GM12891 (cell line): ENCODE measurements around the gene RPLP1. TPM values are rescaled to one million over a fixed set of nuclear protein-coding genes. Genes with fewer than 3 reads are reported as not detected.

Source experiments
- DNase-seq: peaks from one replicate; pipeline ENCODE4 v3.0.0; 2011; ENCODE audit warnings: low spot score; ENCODE audit not compliant: insufficient read length
- FAIRE-seq: peaks from 2 replicates; lab custom pipeline; 2011; peaks lifted over from hg19 to GRCh38; lab: Jason Lieb, UNC
- PAX5 ChIP-seq: IDR thresholded peaks from 2 replicates; pipeline ENCODE4 v1.6.1; 2011; ENCODE audit warnings: low read length, moderate library complexity, mild to moderate bottlenecking; ENCODE audit not compliant: insufficient read depth, severe bottlenecking
- POLR2A ChIP-seq: IDR thresholded peaks from 2 replicates; pipeline ENCODE4 v1.6.1; 2011; ENCODE audit warnings: low read depth, low read length, control low read depth
- POLR2AphosphoS5 ChIP-seq: IDR thresholded peaks from 2 replicates; pipeline ENCODE4 v1.6.1; 2011; ENCODE audit warnings: low read depth, low read length, control low read depth
- POU2F2 ChIP-seq: IDR thresholded peaks from 2 replicates; pipeline ENCODE4 v1.6.1; 2011; ENCODE audit warnings: low read depth, mild to moderate bottlenecking, control low read depth, low read length, moderate library complexity
- SPI1 ChIP-seq: IDR thresholded peaks from 2 replicates; pipeline ENCODE4 v1.6.1; 2011; ENCODE audit warnings: low read depth, low read length, control low read depth
- TAF1 ChIP-seq: IDR thresholded peaks from 2 replicates; pipeline ENCODE4 v1.6.1; 2011; ENCODE audit warnings: low read depth, low read length, control low read depth
- polyA plus RNA-seq: library from polyadenylated mRNA; unstranded; fragments of >200 nt; gene quantifications from one replicate; pipeline ENCODE4 v1.2.1, GENCODE V29; 2012; ENCODE audit warnings: low read depth, missing spikeins, inconsistent platforms; ENCODE audit not compliant: missing spikeins

RPLP1 gene
- polyA plus RNA-seq, result 2,870 TPM

- FAIRE-seq (peak; percentile 83), DNase-seq (peak; percentile 75)
- peak; percentile 100 for TF ChIP-seq TAF1
- TF ChIP-seq POLR2A, result peak; percentile 99
- TF ChIP-seq PAX5, result peak; percentile 12
- TF ChIP-seq POU2F2, result peak; percentile 92
- TF ChIP-seq SPI1, result 0 out of 2 replicates have a peak, but pooled peaks have one; percentile 1
- TF ChIP-seq POLR2AphosphoS5, result peak; percentile 99
Measured at GRCh38 chr15:69452692-69453521, at the start of gene RPLP1. Gene RPLP1, plus strand, starts transcription at chr15:69452818. Its CDS starts 131 bp downstream, at chr15:69452949.

DNA sequence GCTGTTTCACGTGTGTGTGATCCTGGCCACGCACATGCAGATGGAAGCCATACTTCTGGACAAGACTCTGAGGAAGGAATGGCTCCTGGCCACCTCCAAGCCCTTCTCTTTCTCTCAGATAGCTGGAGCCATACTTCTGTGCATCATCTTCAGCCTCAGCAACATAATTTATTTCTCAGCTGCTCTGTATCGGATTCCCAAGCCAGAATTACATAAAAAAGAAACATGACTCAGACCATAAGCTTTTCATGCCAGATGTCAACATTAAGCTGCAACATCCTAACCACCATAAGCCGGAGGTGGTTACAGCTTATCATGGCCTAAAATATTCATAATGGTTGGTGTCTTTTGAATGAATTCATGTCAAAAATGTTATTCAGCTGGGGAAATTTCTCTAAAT is 49.0 kb upstream of the RPLP1 start:
- TF ChIP-seq PAX5, result no peak
- TF ChIP-seq SPI1, result no peak
- TF ChIP-seq POLR2A, result no peak
- TF ChIP-seq TAF1, result no peak
- TF ChIP-seq POLR2AphosphoS5, result no peak
- no peak for TF ChIP-seq POU2F2
- DNase-seq (no peak), FAIRE-seq (no peak)

DNA sequence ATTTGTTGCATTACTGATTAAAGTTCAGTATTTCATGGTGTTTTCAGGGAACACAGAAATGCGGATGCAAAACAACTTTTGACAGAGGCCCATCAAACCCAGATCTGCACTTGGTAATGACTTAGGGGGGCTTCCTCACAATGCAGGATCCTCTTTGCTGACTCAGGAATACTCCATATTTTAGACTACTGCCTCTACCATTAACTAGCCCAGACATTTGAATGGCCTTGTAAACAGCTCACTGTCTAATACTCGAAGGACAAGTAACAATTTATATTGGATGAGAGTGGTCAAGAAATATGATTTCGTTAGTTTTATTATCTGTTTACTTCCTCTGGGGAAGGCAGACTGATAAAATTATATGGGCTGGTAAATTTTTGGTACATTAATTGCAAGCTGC is 47.5 kb upstream of the RPLP1 start:
- no peak for FAIRE-seq
- no peak for DNase-seq
- TF ChIP-seq TAF1 (no peak), POU2F2 (no peak), PAX5 (no peak), POLR2A (no peak), POLR2AphosphoS5 (no peak), SPI1 (no peak)

GRCh38 chr15:69407719-69408400 is 44.8 kb upstream of the RPLP1 start:
- DNase-seq (no peak), FAIRE-seq (no peak)
- no peak for TF ChIP-seq POLR2A
- no peak for TF ChIP-seq POLR2AphosphoS5
- TF ChIP-seq POU2F2, result no peak
- no peak for TF ChIP-seq SPI1
- TF ChIP-seq TAF1, result no peak
- no peak for TF ChIP-seq PAX5

GRCh38 chr15:69408841-69409240 is 43.8 kb upstream of the RPLP1 start:
- TF ChIP-seq TAF1, result no peak
- TF ChIP-seq POLR2A, result no peak
- TF ChIP-seq POU2F2, result no peak
- TF ChIP-seq PAX5, result no peak
- TF ChIP-seq POLR2AphosphoS5, result no peak
- no peak for TF ChIP-seq SPI1
- DNase-seq (no peak), FAIRE-seq (no peak)

GRCh38 chr15:69410248-69410874 is 42.3 kb upstream of the RPLP1 start:
- TF ChIP-seq PAX5, result no peak
- no peak for TF ChIP-seq POU2F2
- no peak for TF ChIP-seq POLR2A
- TF ChIP-seq POLR2AphosphoS5, result no peak
- no peak for TF ChIP-seq TAF1
- TF ChIP-seq SPI1, result no peak
- DNase-seq (no peak), FAIRE-seq (no peak)

- no peak for TF ChIP-seq POLR2A
- TF ChIP-seq TAF1, result no peak
- TF ChIP-seq POLR2AphosphoS5, result no peak
- TF ChIP-seq POU2F2, result no peak
- TF ChIP-seq PAX5, result no peak
- TF ChIP-seq SPI1, result no peak
- DNase-seq (no peak), FAIRE-seq (no peak)
Measured at GRCh38 chr15:69412274-69412673, 40.3 kb upstream of the RPLP1 start.

GRCh38 chr15:69412701-69413100 is 39.9 kb upstream of the RPLP1 start:
- no peak for FAIRE-seq
- TF ChIP-seq POU2F2 (no peak), PAX5 (no peak), POLR2AphosphoS5 (no peak), SPI1 (no peak), POLR2A (no peak), TAF1 (no peak)
- no peak for DNase-seq

DNA sequence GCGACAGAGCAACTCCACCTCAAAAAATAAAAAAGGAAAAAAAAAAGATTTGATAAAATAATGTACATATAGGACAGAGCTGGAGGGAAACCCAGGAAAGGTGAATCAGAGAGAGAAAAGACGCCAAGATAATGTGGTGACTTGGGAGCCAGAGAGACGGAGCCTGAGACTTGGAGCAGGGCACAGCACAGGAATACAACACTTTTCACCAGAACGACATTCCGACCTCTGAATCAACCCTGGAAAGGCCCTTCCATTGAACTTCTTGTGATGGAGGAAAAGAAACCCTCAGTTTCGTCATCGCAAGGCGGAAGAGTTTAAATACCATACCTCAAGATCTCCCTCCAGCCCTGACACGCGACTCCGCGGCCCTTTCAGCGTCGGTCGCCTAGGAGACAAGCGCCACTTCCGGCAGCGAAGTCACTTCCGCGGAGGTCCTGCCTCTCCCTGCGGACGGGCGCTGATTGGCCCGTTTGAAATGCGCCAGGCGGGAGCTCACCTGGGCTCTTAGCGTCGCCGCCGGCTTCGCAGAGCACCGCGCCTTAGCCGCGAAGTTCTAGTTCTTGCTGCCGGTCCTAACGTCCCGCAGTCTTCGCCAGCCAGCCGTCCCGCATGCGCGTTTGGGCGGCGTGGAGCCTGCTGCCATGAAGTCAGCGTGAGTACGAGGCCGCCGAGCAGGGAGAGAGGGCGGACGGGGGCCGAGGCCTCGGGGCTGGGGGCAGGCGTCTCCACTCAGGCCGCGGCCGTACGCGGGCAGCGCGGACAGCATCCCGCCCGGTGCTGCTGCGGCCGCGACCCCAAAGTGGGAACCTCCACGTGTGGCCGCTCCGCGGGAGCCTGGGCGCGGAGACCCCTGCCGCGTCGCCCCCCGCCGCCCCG is 38.6 kb upstream of the RPLP1 start, which contains the start of gene KIF23:
KIF23 (plus strand) TSS at position 528 of the 879 bp plus-strand sequence; CDS start at position 645, 117 bp downstream.
- TF ChIP-seq PAX5 (no peak), POU2F2 (0 out of 2 replicates have a peak, but pooled peaks have one; percentile 21), TAF1 (no peak), POLR2AphosphoS5 (0 out of 2 replicates have a peak, but pooled peaks have one; percentile 22), SPI1 (peak; percentile 46), POLR2A (peak; percentile 66)
- DNase-seq (peak; percentile 92), FAIRE-seq (peak; percentile 96)
